Spinal cord (tissue), 10 donors: Measurements from ENCODE around the gene ZNF580. TPM values are rescaled to one million over a fixed set of nuclear protein-coding genes. Genes with fewer than 3 reads are reported as not detected.

Experiments
- DNase-seq, 6 donors: peaks; one replicate each; pipeline versions ENCODE4 v3.0.0 to v3.0.0-alpha.2; 2013 to 2015; ENCODE audit warnings: low spot score in 6 of 6, low read depth in 4 of 6
- H3K27ac ChIP-seq: one replicate; pipeline ENCODE4 v1.5.1; 2013; ENCODE audit warnings: low read depth, low read length, control low read depth
- H3K27me3 ChIP-seq: one replicate; pipeline ENCODE4 v1.6.1; 2013; ENCODE audit warnings: low read length; ENCODE audit not compliant: control insufficient read depth, insufficient read depth
- H3K36me3 ChIP-seq: one replicate; pipeline ENCODE4 v1.6.1; 2013; ENCODE audit warnings: low read length; ENCODE audit not compliant: control insufficient read depth, insufficient read depth
- H3K4me1 ChIP-seq: one replicate; pipeline ENCODE4 v1.6.1; 2013; ENCODE audit warnings: low read length; ENCODE audit not compliant: control insufficient read depth, insufficient read depth
- H3K4me3 ChIP-seq: one replicate; pipeline ENCODE4 v1.5.1; 2013; ENCODE audit warnings: low read depth, low read length, control low read depth
- H3K9me3 ChIP-seq: one replicate; pipeline ENCODE4 v1.6.1; 2013; ENCODE audit warnings: low read length; ENCODE audit not compliant: control insufficient read depth, insufficient read depth
- WGBS: methylation state at CpG from one replicate; pipeline ENCODE4 v1.1.5; 2013; ENCODE audit warnings: missing lambda C conversion rate; ENCODE audit not compliant: insufficient coverage; 5-methylcytosine and 5-hydroxymethylcytosine counted together
- polyA plus RNA-seq, 2 donors: library from polyadenylated mRNA; unstranded; fragments of 120-200 nt; gene quantifications; one replicate each; pipeline ENCODE4 v1.2.1, GENCODE V29; 2013; ENCODE audit not compliant: insufficient read length in 2 of 2
- total RNA-seq, 2 donors: library from RNA; depleted of rRNA in 1 of 2; stranded (reverse); fragments of 120-200 nt in 1 of 2; fragments of >200 nt in 1 of 2; gene quantifications; one replicate each; pipeline versions ENCODE4 v1.2.3 to v1.2.4, GENCODE V29; 2013 to 2014
- donor health status: healthy.

Gene ZNF580
- total and polyA plus RNA-seq, 4 donors: 3.5 to 71.7 (median 38.7) TPM

GRCh38 chr19:55644191-55644833 lies 3.5 kb downstream of the ZNF580 start:
- Histone ChIP-seq H3K4me1 (peaks cover 70% of the 10 kb centered on the region), H3K27ac (no peak overlapping the region), H3K27me3 (no peaks in the 10 kb centered on the region), H3K36me3 (peaks cover 33% of the 10 kb centered on the region), H3K9me3 (no peaks in the 10 kb centered on the region), H3K4me3 (peak overlapping the region; percentile 79)
- 55% methylated on average over 11 of the region's 12 CpGs for WGBS
- no peak for DNase-seq

GRCh38 chr19:55644842-55645511 lies 4.2 kb downstream of the ZNF580 start:
- WGBS: 93% methylated on average over 26 of the region's 28 CpGs
- H3K27me3 ChIP-seq: no peaks in the 10 kb centered on the region

GRCh38 chr19:55645512-55645881 lies 4.7 kb downstream of the ZNF580 start:
- DNase-seq: no peak
- WGBS: 89% methylated on average over 4 of the region's 5 CpGs
- Histone ChIP-seq H3K36me3 (peaks cover 45% of the 10 kb centered on the region), H3K4me1 (peaks cover 67% of the 10 kb centered on the region), H3K27me3 (no peaks in the 10 kb centered on the region), H3K4me3 (no peak overlapping the region), H3K9me3 (no peaks in the 10 kb centered on the region), H3K27ac (no peak overlapping the region)

More at GRCh38 chr19:55644842-55645511, 4.2 kb downstream of the ZNF580 start:
- Histone ChIP-seq H3K27ac (no peak overlapping the region), H3K9me3 (no peaks in the 10 kb centered on the region), H3K4me1 (peaks cover 70% of the 10 kb centered on the region), H3K36me3 (peaks cover 40% of the 10 kb centered on the region), H3K4me3 (no peak overlapping the region)
- DNase-seq: no peak

DNA sequence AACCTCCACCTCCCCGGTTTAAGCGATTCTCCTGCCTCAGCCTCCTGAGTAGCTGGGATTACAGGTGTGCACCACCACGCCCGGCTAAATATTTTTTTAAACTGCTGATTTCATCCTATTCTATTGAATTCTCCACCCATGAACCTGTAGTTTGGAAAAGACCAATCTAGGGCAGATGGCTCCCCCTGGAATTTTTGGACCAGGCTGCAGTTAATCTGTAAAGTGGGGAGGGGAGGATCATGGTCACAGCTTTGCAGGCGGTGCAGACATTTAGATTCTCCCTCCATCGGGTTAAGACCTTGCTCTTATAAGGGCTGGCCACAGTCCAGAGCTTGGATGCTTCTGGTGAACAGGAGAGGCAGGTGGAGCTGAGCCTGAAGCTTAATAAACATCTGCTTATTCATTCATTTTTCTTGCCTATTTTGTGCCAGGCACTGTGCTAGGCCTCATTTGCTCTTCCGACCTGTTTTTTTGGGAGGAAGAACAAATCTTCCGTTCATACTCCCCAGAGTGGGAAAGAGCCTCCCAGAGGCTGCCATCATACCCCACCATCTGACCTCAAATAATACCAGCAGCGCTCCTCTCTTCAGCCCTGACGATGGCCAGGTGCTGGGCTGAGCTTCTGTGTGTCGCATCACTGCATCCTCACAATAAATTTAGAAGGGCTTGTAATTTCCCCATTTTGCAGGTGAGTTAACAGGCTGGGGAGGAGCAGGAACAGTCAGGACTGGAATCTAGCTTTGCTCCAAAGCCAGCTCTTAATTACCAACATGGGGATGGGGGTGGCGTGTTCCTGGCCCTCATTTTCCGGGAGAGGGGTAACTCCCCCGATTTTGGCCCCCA lies 6.3 kb downstream of the ZNF580 start:
- H3K36me3 ChIP-seq: peaks cover 61% of the 10 kb centered on the region
- no peaks in the 10 kb centered on the region for H3K9me3 ChIP-seq
- peak overlapping the region; percentile 88 for H3K27ac ChIP-seq
- H3K4me3 ChIP-seq: peak overlapping the region; percentile 68
- 47% methylated on average over 4 of the region's 14 CpGs for WGBS
- no peak for DNase-seq
- H3K27me3 ChIP-seq: no peaks in the 10 kb centered on the region
- peaks cover 60% of the 10 kb centered on the region for H3K4me1 ChIP-seq

DNA sequence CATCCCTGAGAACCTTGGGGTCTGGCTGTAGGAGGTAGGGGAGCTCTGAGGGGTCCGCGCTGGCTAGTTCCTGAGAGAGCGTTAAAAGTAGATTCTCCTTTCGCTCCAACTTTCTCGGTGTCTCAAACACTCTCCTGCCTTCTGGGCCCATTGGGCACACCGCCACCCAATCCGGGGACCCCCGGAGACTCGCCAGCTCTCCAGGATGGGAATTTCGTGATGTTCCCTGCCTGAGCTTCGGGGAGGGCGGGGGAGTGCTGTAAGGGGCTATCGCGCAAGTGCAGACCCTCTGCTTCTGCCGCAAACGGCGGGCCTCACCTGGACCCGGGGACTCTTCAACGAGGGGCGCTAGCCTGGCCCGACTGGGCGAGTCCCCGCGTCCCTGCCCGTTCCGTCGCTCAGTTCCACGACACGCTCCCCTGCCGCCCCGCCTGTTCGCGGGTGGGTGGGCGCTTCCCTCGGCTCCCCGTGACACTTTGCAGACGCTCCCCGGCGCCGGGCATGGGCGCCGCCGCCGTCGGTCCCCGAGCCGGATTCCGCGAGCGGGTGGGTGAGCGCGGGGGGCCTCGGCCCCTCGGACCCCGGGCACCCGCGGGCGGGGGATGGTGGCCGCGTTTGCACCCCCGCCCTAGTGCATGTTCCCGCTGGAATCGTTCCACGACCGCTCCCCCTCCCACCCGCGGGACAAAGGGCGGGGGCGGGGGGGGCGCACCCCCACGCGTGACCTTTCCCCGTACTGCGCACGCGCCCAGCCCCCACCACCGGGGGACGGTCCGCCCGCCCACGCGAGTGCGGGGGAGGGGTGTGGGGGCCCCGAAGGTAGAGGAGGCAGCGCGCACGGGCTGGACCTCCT lies 7.2 kb downstream of the ZNF580 start, which contains the start of gene CCDC106:
Gene CCDC106, plus strand, starts transcription at position 481 of the 853 bp plus-strand sequence. CDS start 835 bp downstream, outside the sequence.
- H3K27me3 ChIP-seq: no peaks in the 10 kb centered on the region
- peaks cover 56% of the 10 kb centered on the region for H3K4me1 ChIP-seq
- peaks cover 70% of the 10 kb centered on the region for H3K36me3 ChIP-seq
- DNase-seq: peak in 5 of 6 donors; percentile 74 to 96 (median 80)
- H3K9me3 ChIP-seq: no peaks in the 10 kb centered on the region
- H3K4me3 ChIP-seq: peak within 1 kb of the TSS; percentile 68
- H3K27ac ChIP-seq: peak within 1 kb of the TSS; percentile 88
- under 1% methylated on average over 71 of the region's 87 CpGs for WGBS

GRCh38 chr19:55648585-55649267 lies 7.9 kb downstream of the ZNF580 start:
- Histone ChIP-seq H3K27me3 (no peaks in the 10 kb centered on the region), H3K27ac (peak overlapping the region; percentile 40), H3K4me1 (peaks cover 57% of the 10 kb centered on the region), H3K9me3 (no peaks in the 10 kb centered on the region), H3K36me3 (peaks cover 73% of the 10 kb centered on the region), H3K4me3 (peak overlapping the region; percentile 68)
- no peak for DNase-seq
- WGBS: 17% methylated on average over 17 of the region's 25 CpGs

DNA sequence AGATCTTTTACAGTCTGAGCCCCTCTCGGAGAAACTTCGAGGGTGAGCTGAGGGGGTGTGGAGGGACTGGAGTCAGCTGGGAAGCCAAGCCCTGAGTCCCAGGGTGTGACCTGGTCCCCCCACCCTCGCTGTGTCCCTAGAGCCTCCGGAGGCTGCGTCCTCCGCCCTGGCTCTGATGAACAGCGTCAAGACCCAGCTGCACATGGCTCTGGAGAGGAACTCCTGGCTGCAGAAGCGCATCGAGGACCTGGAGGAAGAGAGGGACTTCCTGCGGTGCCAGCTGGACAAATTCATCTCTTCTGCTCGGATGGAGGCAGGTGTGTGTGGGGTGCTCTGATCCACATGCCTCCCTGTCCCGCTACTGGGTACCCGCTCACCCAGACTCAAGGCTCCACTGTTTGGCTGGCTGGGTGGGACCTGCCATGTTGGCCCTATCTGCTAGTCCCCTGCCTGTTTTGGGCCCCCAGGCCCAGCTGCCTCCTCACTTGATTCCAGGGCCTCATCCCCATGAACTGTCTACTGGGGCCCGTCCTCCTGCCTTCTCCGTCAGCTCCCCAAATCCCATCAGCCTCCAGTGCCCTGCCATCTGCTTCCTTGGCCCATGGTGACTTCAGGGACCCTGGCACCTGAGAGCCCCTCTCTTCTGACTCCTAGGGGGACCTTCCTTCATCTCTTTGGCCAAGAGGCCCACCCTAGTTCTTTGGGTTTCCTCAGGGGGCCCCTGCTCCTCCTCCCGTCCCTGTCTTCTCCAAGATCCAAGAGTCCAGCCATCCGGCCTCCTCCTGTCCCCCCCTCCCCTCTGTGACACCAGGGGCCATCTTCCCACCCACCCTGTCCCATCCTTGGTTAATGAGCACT lies 8.7 kb downstream of the ZNF580 start:
- H3K9me3 ChIP-seq: no peaks in the 10 kb centered on the region
- DNase-seq: no peak
- H3K4me1 ChIP-seq: peaks cover 50% of the 10 kb centered on the region
- H3K27ac ChIP-seq: no peak overlapping the region
- H3K27me3 ChIP-seq: no peaks in the 10 kb centered on the region
- H3K4me3 ChIP-seq: peak overlapping the region; percentile 68
- 87% methylated on average over 17 of the region's 17 CpGs for WGBS
- H3K36me3 ChIP-seq: peaks cover 67% of the 10 kb centered on the region

DNA sequence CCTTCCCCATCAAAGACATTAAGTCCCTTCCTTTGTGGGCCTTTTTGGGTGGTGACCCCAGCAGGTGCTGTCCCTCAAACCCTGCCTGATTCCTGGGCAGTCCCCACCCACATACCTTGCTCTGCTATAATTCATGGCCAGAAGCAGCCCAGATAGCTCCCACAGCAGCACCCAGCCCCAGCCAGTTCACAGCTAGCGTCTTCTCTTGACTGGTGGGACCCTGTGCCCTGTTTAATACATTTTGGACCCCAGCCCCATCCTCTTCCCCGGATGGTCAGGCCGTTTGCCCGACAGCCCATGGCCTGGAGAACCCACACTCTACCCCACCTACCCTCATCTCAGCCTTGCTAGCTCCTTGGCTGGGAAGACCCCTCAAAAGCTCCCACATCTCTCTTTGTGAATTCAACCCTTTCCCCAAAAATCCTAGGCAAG lies 9.3 kb downstream of the ZNF580 start:
- Histone ChIP-seq H3K27me3 (no peaks in the 10 kb centered on the region), H3K4me3 (no peak overlapping the region), H3K9me3 (no peaks in the 10 kb centered on the region), H3K36me3 (peaks cover 61% of the 10 kb centered on the region), H3K27ac (no peak overlapping the region), H3K4me1 (peaks cover 43% of the 10 kb centered on the region)
- WGBS: 93% methylated on average over 4 of the region's 4 CpGs
- DNase-seq: no peak
